ENCODE measurements around the gene KDSR.

The KDSR gene

DNA sequence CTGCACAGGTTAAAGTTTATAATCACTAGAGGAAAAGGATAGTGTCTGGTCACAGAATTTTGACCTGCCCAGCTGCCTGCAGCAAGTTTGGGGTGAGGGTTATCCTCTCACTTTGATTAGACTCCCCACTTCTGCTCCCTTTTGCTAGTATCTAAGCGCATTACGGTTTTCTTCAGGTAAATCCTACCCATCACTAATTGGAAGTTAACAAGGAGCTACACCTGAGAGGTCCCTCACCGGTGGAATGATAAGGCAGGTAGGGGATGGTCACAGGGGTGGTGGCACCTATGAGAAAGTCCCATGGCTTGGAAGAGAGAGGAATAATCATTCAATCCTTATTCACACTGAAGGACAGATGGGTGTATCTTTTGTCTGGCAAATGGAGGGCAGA, 55.0 kb downstream of the KDSR start:
- peaks cover 9% of the 10 kb centered on the region for H3K27me3 ChIP-seq (ENCODE audit: control insufficient read depth, insufficient read depth, low read length)
- no peaks in the 10 kb centered on the region for H3K9me3 ChIP-seq (replicated peaks; ENCODE audit: low read length)
- H3K4me1 ChIP-seq (ENCODE audit: control insufficient read depth, insufficient read depth, low read length): no peaks in the 10 kb centered on the region
- H3K9ac ChIP-seq (ENCODE audit: low read depth, low read length): no peak overlapping the region
- H3K4me2 ChIP-seq (ENCODE audit: low read length): no peak overlapping the region
- H3K4me3 ChIP-seq (ENCODE audit: low read length): no peak overlapping the region
- H3K36me3 ChIP-seq (ENCODE audit: insufficient read depth, low read length): no peaks in the 10 kb centered on the region

DNA sequence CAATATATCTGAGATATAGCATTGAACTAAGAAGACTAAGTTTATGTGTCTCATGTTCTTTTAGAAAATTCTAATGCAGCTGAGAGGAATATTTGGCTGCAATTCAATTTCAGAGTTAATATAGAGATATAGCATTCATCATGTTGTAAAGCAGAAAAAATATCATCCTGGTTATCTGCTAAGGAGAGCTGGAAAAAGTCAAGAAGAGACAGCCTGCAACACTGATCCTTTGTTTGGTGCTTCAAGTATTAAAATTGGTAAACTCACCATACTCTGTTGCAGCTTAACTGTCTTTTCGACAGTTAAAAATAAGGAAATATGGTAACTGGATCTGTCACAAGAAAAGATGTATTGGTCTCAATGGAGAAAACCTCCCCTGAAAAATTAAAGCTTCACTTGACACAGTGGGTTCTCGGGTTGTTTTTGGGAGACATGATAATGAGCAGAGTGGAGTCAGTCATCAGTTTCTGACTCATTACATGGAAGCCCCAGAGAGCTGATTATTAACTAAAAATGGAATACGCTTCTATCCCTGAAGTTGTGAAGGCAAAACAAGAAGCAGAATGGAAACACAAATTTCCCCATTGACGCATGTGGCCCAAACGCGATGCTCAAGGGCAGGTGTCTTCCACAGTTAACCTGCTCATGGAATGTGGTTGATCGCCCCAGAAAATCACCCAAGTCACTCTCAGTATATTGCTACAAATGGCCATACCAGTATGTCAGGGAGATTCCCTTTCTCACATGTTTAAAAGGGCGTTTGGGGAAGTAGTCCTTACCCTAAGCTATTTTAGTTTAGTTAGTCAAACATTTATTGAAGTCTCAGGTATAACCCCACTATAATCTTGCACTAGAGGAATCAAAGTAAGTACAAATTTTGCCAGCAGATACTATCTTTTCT, 55.6 kb downstream of the KDSR start:
- H3K9ac ChIP-seq (ENCODE audit: low read depth, low read length): no peak overlapping the region
- H3K4me1 ChIP-seq (ENCODE audit: control insufficient read depth, insufficient read depth, low read length): no peaks in the 10 kb centered on the region
- H3K4me3 ChIP-seq (ENCODE audit: low read length): no peak overlapping the region
- no peak overlapping the region for H3K4me2 ChIP-seq (ENCODE audit: low read length)
- peaks cover 9% of the 10 kb centered on the region for H3K27me3 ChIP-seq (ENCODE audit: control insufficient read depth, insufficient read depth, low read length)
- no peaks in the 10 kb centered on the region for H3K36me3 ChIP-seq (ENCODE audit: insufficient read depth, low read length)
- no peaks in the 10 kb centered on the region for H3K9me3 ChIP-seq (replicated peaks; ENCODE audit: low read length)

GRCh38 chr18:63309422-63309821, 57.6 kb downstream of the KDSR start:
- Histone ChIP-seq H3K36me3 (ENCODE audit: insufficient read depth, low read length) (no peaks in the 10 kb centered on the region), H3K4me2 (ENCODE audit: low read length) (no peak overlapping the region), H3K27me3 (ENCODE audit: control insufficient read depth, insufficient read depth, low read length) (peaks cover 5% of the 10 kb centered on the region), H3K9ac (ENCODE audit: low read depth, low read length) (no peak overlapping the region), H3K4me1 (ENCODE audit: control insufficient read depth, insufficient read depth, low read length) (no peaks in the 10 kb centered on the region), H3K9me3 (replicated peaks; ENCODE audit: low read length) (no peaks in the 10 kb centered on the region), H3K4me3 (ENCODE audit: low read length) (no peak overlapping the region)

GRCh38 chr18:63307551-63308200, 59.3 kb downstream of the KDSR start:
- H3K36me3 ChIP-seq (ENCODE audit: insufficient read depth, low read length): no peaks in the 10 kb centered on the region
- H3K4me3 ChIP-seq (ENCODE audit: low read length): no peak overlapping the region
- no peak overlapping the region for H3K9ac ChIP-seq (ENCODE audit: low read depth, low read length)
- H3K27me3 ChIP-seq (ENCODE audit: control insufficient read depth, insufficient read depth, low read length): peaks cover 5% of the 10 kb centered on the region
- H3K4me2 ChIP-seq (ENCODE audit: low read length): no peak overlapping the region
- no peaks in the 10 kb centered on the region for H3K9me3 ChIP-seq (replicated peaks; ENCODE audit: low read length)
- H3K4me1 ChIP-seq (ENCODE audit: control insufficient read depth, insufficient read depth, low read length): no peaks in the 10 kb centered on the region

- Histone ChIP-seq H3K9ac (ENCODE audit: low read depth, low read length) (no peak overlapping the region), H3K9me3 (replicated peaks; ENCODE audit: low read length) (no peaks in the 10 kb centered on the region), H3K4me2 (ENCODE audit: low read length) (no peak overlapping the region), H3K4me1 (ENCODE audit: control insufficient read depth, insufficient read depth, low read length) (no peaks in the 10 kb centered on the region), H3K36me3 (ENCODE audit: insufficient read depth, low read length) (no peaks in the 10 kb centered on the region), H3K4me3 (ENCODE audit: low read length) (no peak overlapping the region), H3K27me3 (ENCODE audit: control insufficient read depth, insufficient read depth, low read length) (peaks cover 5% of the 10 kb centered on the region)
These were observed 60.0 kb downstream of the KDSR start for GRCh38 chr18:63306819-63307550.

GRCh38 chr18:63306249-63306648, 60.8 kb downstream of the KDSR start:
- Histone ChIP-seq H3K36me3 (ENCODE audit: insufficient read depth, low read length) (no peaks in the 10 kb centered on the region), H3K27me3 (ENCODE audit: control insufficient read depth, insufficient read depth, low read length) (peaks cover 5% of the 10 kb centered on the region), H3K9ac (ENCODE audit: low read depth, low read length) (no peak overlapping the region), H3K4me3 (ENCODE audit: low read length) (no peak overlapping the region), H3K9me3 (replicated peaks; ENCODE audit: low read length) (no peaks in the 10 kb centered on the region), H3K4me1 (ENCODE audit: control insufficient read depth, insufficient read depth, low read length) (no peaks in the 10 kb centered on the region), H3K4me2 (ENCODE audit: low read length) (no peak overlapping the region)

GRCh38 chr18:63303547-63303946, 63.5 kb downstream of the KDSR start:
- Histone ChIP-seq H3K9me3 (replicated peaks; ENCODE audit: low read length) (no peaks in the 10 kb centered on the region), H3K36me3 (ENCODE audit: insufficient read depth, low read length) (no peaks in the 10 kb centered on the region), H3K27me3 (ENCODE audit: control insufficient read depth, insufficient read depth, low read length) (no peaks in the 10 kb centered on the region), H3K4me2 (ENCODE audit: low read length) (no peak overlapping the region), H3K9ac (ENCODE audit: low read depth, low read length) (no peak overlapping the region), H3K4me1 (ENCODE audit: control insufficient read depth, insufficient read depth, low read length) (no peaks in the 10 kb centered on the region), H3K4me3 (ENCODE audit: low read length) (no peak overlapping the region)

DNA sequence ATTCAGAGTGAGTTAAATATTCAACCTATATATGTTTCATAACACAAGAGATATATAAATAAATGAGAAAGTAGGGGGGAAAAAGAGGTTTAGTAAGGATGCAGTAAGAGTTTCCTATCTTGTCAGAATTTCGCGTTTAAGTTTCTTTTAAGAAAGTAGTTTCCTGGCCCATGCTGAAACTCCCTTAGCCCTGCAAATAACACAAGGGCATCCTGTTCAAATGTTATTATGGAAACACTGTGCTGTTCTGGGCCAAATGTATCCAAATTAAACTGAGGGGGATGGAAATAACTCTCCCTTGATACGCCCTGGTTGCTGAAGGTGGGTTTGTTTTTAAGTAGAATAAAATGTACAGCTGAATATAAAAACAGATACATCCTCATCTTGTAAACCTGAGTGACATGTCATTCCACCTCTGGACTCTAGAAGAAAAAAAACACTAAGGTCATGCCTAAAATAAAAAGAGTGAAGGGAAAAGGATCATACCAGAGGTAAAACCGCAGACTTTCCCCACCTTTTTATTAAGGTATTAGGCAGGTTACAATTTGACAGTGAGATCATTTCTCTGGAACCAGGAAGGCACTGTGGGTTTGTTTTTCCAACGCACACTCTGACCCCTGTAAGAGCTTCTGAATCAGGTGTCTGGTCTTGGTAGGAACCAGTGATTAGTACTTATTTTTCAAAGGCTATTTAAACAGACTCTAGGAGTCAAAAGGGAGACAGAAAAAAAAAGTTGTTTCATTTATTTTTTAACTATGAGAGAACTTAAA, 64.2 kb downstream of the KDSR start:
- H3K4me1 ChIP-seq (ENCODE audit: control insufficient read depth, insufficient read depth, low read length): no peaks in the 10 kb centered on the region
- H3K4me3 ChIP-seq (ENCODE audit: low read length): no peak overlapping the region
- no peaks in the 10 kb centered on the region for H3K9me3 ChIP-seq (replicated peaks; ENCODE audit: low read length)
- no peaks in the 10 kb centered on the region for H3K27me3 ChIP-seq (ENCODE audit: control insufficient read depth, insufficient read depth, low read length)
- no peaks in the 10 kb centered on the region for H3K36me3 ChIP-seq (ENCODE audit: insufficient read depth, low read length)
- H3K4me2 ChIP-seq (ENCODE audit: low read length): no peak overlapping the region
- H3K9ac ChIP-seq (ENCODE audit: low read depth, low read length): no peak overlapping the region

DNA sequence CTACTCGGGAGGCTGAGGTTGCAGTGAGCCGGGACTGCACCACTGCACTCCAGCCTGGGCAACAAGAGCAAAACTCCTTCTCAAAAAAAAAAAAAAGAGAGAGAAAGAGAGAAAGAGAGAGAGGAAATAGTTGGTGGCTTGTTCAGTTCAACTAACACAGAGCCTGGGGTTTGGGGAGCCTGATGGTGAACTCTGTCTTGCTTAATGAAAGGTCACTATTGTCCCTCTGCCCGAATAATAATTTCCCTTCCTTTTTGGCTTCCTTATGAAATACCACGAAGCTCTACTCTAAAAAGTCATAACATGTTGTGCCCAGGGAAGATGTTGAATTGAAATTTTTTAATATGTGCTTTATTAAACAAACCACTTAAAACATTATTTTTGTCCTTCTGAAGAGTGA, 64.8 kb downstream of the KDSR start:
- Histone ChIP-seq H3K4me1 (ENCODE audit: control insufficient read depth, insufficient read depth, low read length) (no peaks in the 10 kb centered on the region), H3K27me3 (ENCODE audit: control insufficient read depth, insufficient read depth, low read length) (no peaks in the 10 kb centered on the region), H3K4me2 (ENCODE audit: low read length) (no peak overlapping the region), H3K9me3 (replicated peaks; ENCODE audit: low read length) (no peaks in the 10 kb centered on the region), H3K9ac (ENCODE audit: low read depth, low read length) (no peak overlapping the region), H3K4me3 (ENCODE audit: low read length) (no peak overlapping the region), H3K36me3 (ENCODE audit: insufficient read depth, low read length) (no peaks in the 10 kb centered on the region)

GRCh38 chr18:63301434-63301833, 65.6 kb downstream of the KDSR start:
- H3K27me3 ChIP-seq (ENCODE audit: control insufficient read depth, insufficient read depth, low read length): no peaks in the 10 kb centered on the region
- no peak overlapping the region for H3K9ac ChIP-seq (ENCODE audit: low read depth, low read length)
- no peaks in the 10 kb centered on the region for H3K9me3 ChIP-seq (replicated peaks; ENCODE audit: low read length)
- no peaks in the 10 kb centered on the region for H3K36me3 ChIP-seq (ENCODE audit: insufficient read depth, low read length)
- H3K4me1 ChIP-seq (ENCODE audit: control insufficient read depth, insufficient read depth, low read length): no peaks in the 10 kb centered on the region
- H3K4me2 ChIP-seq (ENCODE audit: low read length): peak overlapping the region; percentile 14
- H3K4me3 ChIP-seq (ENCODE audit: low read length): no peak overlapping the region
